Measurements from ENCODE around the gene MUCL3.

DNA sequence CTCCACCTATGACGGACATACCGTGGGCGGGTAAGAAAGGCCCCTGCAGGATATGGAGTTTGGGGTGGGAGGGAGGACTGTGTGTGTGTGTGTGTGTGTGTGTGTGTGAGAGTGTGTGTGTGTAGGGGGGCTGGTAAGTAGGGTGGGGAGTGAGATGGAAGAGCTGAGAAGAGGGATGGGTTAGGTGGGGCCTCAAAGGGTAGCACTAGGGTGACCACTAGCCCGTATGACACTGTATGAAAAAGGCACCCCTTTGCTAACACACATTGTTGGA lies 49.4 kb upstream of the MUCL3 start:
- TF ChIP-seq RARB (CRISPR knock-in tag; IDR thresholded peaks at IDR 0.05) (no peak), OSR1 (CRISPR knock-in tag; IDR thresholded peaks at IDR 0.05) (no peak), BACH2 (CRISPR knock-in tag; IDR thresholded peaks at IDR 0.05; ENCODE audit: borderline replicate concordance) (no peak), ESRRG (CRISPR knock-in tag; IDR thresholded peaks at IDR 0.05) (no peak), ZFP30 (CRISPR knock-in tag; IDR thresholded peaks at IDR 0.05) (no peak)
- TF ChIP-seq, protein P1, sequence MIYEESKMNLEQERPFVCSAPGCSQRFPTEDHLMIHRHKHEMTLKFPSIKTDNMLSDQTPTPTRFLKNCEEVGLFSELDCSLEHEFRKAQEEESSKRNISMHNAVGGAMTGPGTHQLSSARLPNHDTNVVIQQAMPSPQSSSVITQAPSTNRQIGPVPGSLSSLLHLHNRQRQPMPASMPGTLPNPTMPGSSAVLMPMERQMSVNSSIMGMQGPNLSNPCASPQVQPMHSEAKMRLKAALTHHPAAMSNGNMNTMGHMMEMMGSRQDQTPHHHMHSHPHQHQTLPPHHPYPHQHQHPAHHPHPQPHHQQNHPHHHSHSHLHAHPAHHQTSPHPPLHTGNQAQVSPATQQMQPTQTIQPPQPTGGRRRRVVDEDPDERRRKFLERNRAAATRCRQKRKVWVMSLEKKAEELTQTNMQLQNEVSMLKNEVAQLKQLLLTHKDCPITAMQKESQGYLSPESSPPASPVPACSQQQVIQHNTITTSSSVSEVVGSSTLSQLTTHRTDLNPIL (CRISPR knock-in tag; IDR thresholded peaks at IDR 0.05; ENCODE audit: low read depth), result no peak

Data from SK-N-SH treated with all-trans-retinoic acid at 6 μM for 48 hours (cell line).